Measurements from ENCODE around the gene PICALM. TPM values are rescaled to one million over a fixed set of nuclear protein-coding genes. Genes with fewer than 3 reads are reported as not detected.
A peak's percentile ranks its signal among the peaks of the same experiment; 100 is the strongest.

Gene PICALM
- total and polyA plus RNA-seq, 2 of the 8 experiments (the other 6 are each of a cell fraction or from before 2014, with no cell fraction given) = 69.4 to 71.3 TPM

DNA sequence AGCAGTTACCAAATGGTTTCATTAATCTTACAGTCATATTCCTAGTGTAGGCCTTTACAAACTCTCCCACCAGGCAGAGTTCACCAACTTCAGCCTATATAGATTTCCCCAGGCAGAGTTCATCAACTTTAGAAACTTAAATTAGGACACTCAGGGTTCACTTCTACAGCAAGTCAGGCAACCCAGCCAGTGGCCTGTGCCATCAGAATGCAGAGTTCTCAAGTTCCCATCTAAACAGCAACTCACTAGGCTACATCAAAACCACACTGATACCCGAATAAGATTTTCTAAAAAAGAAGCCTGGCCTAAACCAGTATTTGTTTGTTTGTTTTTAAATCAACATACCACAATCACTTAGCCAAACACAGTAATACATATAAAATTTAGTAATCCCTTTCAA lies 33.7 kb downstream of the PICALM start:
- Histone ChIP-seq H3K36me3 (ENCODE audit: control insufficient read depth in 2 of 4, insufficient read depth in 4 of 4, low read length in 3 of 4) (peaks cover 0 to 6% (median 0%) of the 10 kb centered on the region in 4 experiments; a peak in 1 of 8 replicates), H3K4me3 (ENCODE audit: extremely low read depth in 1 of 4, insufficient read depth in 2 of 4, low read depth in 3 of 4, low read length in 4 of 4) (no peak overlapping the region), H3K9me3 (ENCODE audit: insufficient read depth in 2 of 2, low read depth in 1 of 2, low read length in 1 of 2) (no peaks in the 10 kb centered on the region), H3K4me1 (replicated peaks in 1 of 4; ENCODE audit: control insufficient read depth in 3 of 4, insufficient read depth in 4 of 4, low read length in 3 of 4) (no peaks in the 10 kb centered on the region; a peak in 1 of 7 replicates), H2BK5ac (ENCODE audit: low read depth, low read length) (no peak overlapping the region), H3K79me1 (ENCODE audit: low read depth, low read length) (no peaks in the 10 kb centered on the region; the same call in 1 of the 2 replicates), H3K27me3 (replicated peaks in 1 of 4; ENCODE audit: control insufficient read depth in 3 of 4, extremely low read depth in 1 of 4, insufficient read depth in 3 of 4, low read length in 3 of 4) (no peaks in the 10 kb centered on the region), H4K5ac (ENCODE audit: insufficient read length, low read depth, low read length) (no peak overlapping the region), H3K4ac (replicated peaks; ENCODE audit: insufficient read length, low read depth, low read length) (no peak overlapping the region), H3K56ac (replicated peaks; ENCODE audit: insufficient read length, low read depth, low read length) (no peak overlapping the region), H4K20me1 (replicated peaks in 1 of 2; ENCODE audit: control insufficient read depth in 1 of 2, insufficient read depth in 2 of 2, low read length in 2 of 2) (peaks cover 0 to 2% of the 10 kb centered on the region in 2 experiments), H4K91ac (replicated peaks; ENCODE audit: insufficient read length, low read length) (no peak overlapping the region), H3K18ac (ENCODE audit: extremely low read depth, low read length) (no peak overlapping the region), H2BK12ac (ENCODE audit: low read depth, low read length) (no peak overlapping the region), H3K9ac (replicated peaks in 1 of 4; ENCODE audit: extremely low read depth in 1 of 4, low read depth in 3 of 4, low read length in 3 of 4) (no peak overlapping the region), H4K8ac (ENCODE audit: extremely low read depth, insufficient read depth, low read length) (no peak overlapping the region), H2BK120ac (replicated peaks; ENCODE audit: low read depth, low read length) (no peak overlapping the region), H2AFZ (ENCODE audit: low read length) (no peak overlapping the region), H2AK5ac (ENCODE audit: low read depth, low read length) (no peak overlapping the region), H2BK20ac (ENCODE audit: low read length) (no peak overlapping the region), H2BK15ac (ENCODE audit: low read length) (no peak overlapping the region), H3K4me2 (ENCODE audit: insufficient read depth in 1 of 2, low read depth in 2 of 2, low read length in 2 of 2) (no peak overlapping the region), H3K23me2 (ENCODE audit: low read depth, low read length) (no peaks in the 10 kb centered on the region), H3K23ac (ENCODE audit: insufficient read length) (no peak overlapping the region), H3K79me2 (ENCODE audit: control insufficient read depth in 1 of 2, insufficient read depth in 2 of 2, low read length in 2 of 2) (peaks cover 0 to 74% of the 10 kb centered on the region in 2 experiments; a peak in 2 of 4 replicates), H3K14ac (ENCODE audit: insufficient read length) (peak overlapping the region; percentile 23), H3K27ac (ENCODE audit: low read depth, low read length) (no peak overlapping the region)
- DNase-seq (ENCODE audit: low read depth in 1 of 2, low spot score in 2 of 2) = no peak
- no peak for FAIRE-seq
- 73% methylated on average over 1 of the region's 1 CpG; no CpG with 5 or more reads in 1 of the 2 experiments for WGBS, 2 experiments (ENCODE audit: extremely low coverage in 1 of 2, insufficient coverage in 1 of 2, insufficient read length in 1 of 2, insufficient replicate concordance in 2 of 2, low coverage in 1 of 2, low lambda C conversion rate in 2 of 2, missing lambda C conversion rate in 1 of 2)
- ChIA-PET POLR2A (ENCODE audit: partially characterized antibody) (no interaction called here), CTCF (ENCODE audit: partially characterized antibody) (no interaction called here)
- no peak for TF ChIP-seq HDAC2 (IDR thresholded peaks at IDR 0.05; ENCODE audit: borderline replicate concordance in 1 of 2, low read depth in 2 of 2, low read length in 2 of 2)
- no peak for TF ChIP-seq CTBP2 (IDR thresholded peaks at IDR 0.05; ENCODE audit: borderline replicate concordance, insufficient read depth, insufficient read length, low read length)
- TF ChIP-seq BCL11A (IDR thresholded peaks at IDR 0.05; ENCODE audit: low read depth in 2 of 2, low read length in 2 of 2) = no peak
- TF ChIP-seq, protein P1, sequence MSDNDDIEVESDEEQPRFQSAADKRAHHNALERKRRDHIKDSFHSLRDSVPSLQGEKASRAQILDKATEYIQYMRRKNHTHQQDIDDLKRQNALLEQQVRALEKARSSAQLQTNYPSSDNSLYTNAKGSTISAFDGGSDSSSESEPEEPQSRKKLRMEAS (IDR thresholded peaks at IDR 0.05) = no peak
- TF ChIP-seq RXRA (IDR thresholded peaks at IDR 0.05; ENCODE audit: insufficient read depth, low read depth, low read length) = no peak
- no peak for TF ChIP-seq NANOG (IDR thresholded peaks at IDR 0.05; ENCODE audit: insufficient read depth, low read depth, low read length, poor library complexity, severe bottlenecking)
- TF ChIP-seq GABPA (IDR thresholded peaks at IDR 0.05; ENCODE audit: borderline replicate concordance, insufficient read depth, low read length) = no peak
- no peak for TF ChIP-seq FOSL1 (IDR thresholded peaks at IDR 0.05; ENCODE audit: insufficient read depth, low read depth, low read length)
- TF ChIP-seq RFX5 (IDR thresholded peaks at IDR 0.05; ENCODE audit: borderline replicate concordance, low read depth, low read length) = no peak
- no peak for TF ChIP-seq SIX5 (IDR thresholded peaks at IDR 0.05; ENCODE audit: low read depth, low read length)
- no peak for TF ChIP-seq MAFK (IDR thresholded peaks at IDR 0.05; ENCODE audit: low read depth, low read length)

All from H1 (cell line).